Fibroblast of lung (primary cell): ENCODE data around the gene NRP1.

Experiments
- EZH2 ChIP-seq: IDR thresholded peaks from 2 replicates; pipeline ENCODE4 v1.5.1; 2012; ENCODE audit warnings: low read length, control low read depth, mild to moderate bottlenecking; ENCODE audit errors: missing control alignments
- TF ChIP-seq, protein P1 (sequence below), 2 donors: IDR thresholded peaks in 1 of 2; conservative IDR thresholded peaks in 1 of 2; 1 replicate in 1 of 2; 2 replicates in 1 of 2; pipeline ENCODE4 v1.5.1; 2011 to 2012; ENCODE audit warnings: low read length in 2 of 2, control low read depth in 1 of 2, inconsistent platforms in 1 of 2, low read depth in 1 of 2, mild to moderate bottlenecking in 1 of 2

DNA sequence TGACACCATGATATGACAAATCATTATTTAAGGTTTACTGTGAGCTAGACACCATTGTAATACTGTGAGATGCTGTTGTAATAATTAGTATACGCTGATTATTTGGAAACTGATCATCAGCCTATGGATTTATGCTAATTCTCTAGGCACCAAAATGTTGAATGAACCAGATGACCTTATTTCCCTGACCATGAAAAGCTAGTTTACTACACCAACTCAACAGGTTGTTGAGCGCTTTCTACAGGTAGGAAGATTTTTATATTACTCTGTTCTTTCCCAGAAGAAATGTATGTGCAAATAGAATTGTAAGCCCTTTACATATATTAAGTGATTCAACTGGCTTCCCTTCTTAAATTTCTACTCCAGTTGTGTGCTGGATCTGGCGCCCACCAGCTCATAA lies 6.2 kb downstream of the NRP1 start:
- TF ChIP-seq EZH2 = no peak
- TF ChIP-seq, protein P1, sequence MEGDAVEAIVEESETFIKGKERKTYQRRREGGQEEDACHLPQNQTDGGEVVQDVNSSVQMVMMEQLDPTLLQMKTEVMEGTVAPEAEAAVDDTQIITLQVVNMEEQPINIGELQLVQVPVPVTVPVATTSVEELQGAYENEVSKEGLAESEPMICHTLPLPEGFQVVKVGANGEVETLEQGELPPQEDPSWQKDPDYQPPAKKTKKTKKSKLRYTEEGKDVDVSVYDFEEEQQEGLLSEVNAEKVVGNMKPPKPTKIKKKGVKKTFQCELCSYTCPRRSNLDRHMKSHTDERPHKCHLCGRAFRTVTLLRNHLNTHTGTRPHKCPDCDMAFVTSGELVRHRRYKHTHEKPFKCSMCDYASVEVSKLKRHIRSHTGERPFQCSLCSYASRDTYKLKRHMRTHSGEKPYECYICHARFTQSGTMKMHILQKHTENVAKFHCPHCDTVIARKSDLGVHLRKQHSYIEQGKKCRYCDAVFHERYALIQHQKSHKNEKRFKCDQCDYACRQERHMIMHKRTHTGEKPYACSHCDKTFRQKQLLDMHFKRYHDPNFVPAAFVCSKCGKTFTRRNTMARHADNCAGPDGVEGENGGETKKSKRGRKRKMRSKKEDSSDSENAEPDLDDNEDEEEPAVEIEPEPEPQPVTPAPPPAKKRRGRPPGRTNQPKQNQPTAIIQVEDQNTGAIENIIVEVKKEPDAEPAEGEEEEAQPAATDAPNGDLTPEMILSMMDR (conservative IDR thresholded peaks at IDR 0.05 in 1 of 2, IDR thresholded peaks at IDR 0.05 in 1 of 2; ENCODE audit: low read depth in 1 of 2, low read length in 2 of 2) = no peak
